HL-60/S4 treated with phorbol 12-myristate 13-acetate at 8.2 ng/mL for 4 days and 3 days (cell line): ENCODE measurements around the gene PTPRM.

Source experiments
- in situ Hi-C: fragments of 300-500 bp; cut with MboI; formaldehyde crosslinking; loops from 2 replicates; pipeline ENCODE4 v1.15.0; 2022; ENCODE audit warnings: low sequenced_read_pairs

The PTPRM gene

GRCh38 chr18:7840411-7840810, 273.3 kb downstream of the PTPRM start:
- in situ Hi-C loops = no loop called here

- in situ Hi-C loops = no loop called here
These were observed 276.9 kb downstream of the PTPRM start for GRCh38 chr18:7844017-7844416.

GRCh38 chr18:7844418-7844817, 277.3 kb downstream of the PTPRM start:
- in situ Hi-C loops = no loop called here

- in situ Hi-C loops = no loop called here
These were observed 279.2 kb downstream of the PTPRM start for GRCh38 chr18:7846335-7846734.

- in situ Hi-C loops = no loop called here
These were observed 280.4 kb downstream of the PTPRM start for GRCh38 chr18:7847357-7848053.

GRCh38 chr18:7848054-7848412, 280.9 kb downstream of the PTPRM start:
- in situ Hi-C loops = no loop called here

GRCh38 chr18:7850446-7850845, 283.3 kb downstream of the PTPRM start:
- in situ Hi-C loops = no loop called here

- in situ Hi-C loops = no loop called here
These were observed 287.9 kb downstream of the PTPRM start for GRCh38 chr18:7855028-7855427.

GRCh38 chr18:7855671-7856070, 288.6 kb downstream of the PTPRM start:
- in situ Hi-C loops = no loop called here

GRCh38 chr18:7856116-7856515, 289.0 kb downstream of the PTPRM start:
- in situ Hi-C loops = no loop called here

GRCh38 chr18:7856733-7857132, 289.6 kb downstream of the PTPRM start:
- in situ Hi-C loops = no loop called here

- in situ Hi-C loops = no loop called here
These were observed 290.4 kb downstream of the PTPRM start for GRCh38 chr18:7857562-7857961.

GRCh38 chr18:7859122-7859521, 292.0 kb downstream of the PTPRM start:
- in situ Hi-C loops = no loop called here

GRCh38 chr18:7870266-7870665, 303.1 kb downstream of the PTPRM start:
- in situ Hi-C loops = no loop called here

- in situ Hi-C loops = no loop called here
These were observed 303.7 kb downstream of the PTPRM start for GRCh38 chr18:7870855-7871254.

GRCh38 chr18:7871560-7872456, 304.7 kb downstream of the PTPRM start:
- in situ Hi-C loops = no loop called here

GRCh38 chr18:7872569-7872968, 305.5 kb downstream of the PTPRM start:
- in situ Hi-C loops = no loop called here

- in situ Hi-C loops = no loop called here
These were observed 306.2 kb downstream of the PTPRM start for GRCh38 chr18:7873316-7873715.

- in situ Hi-C loops = no loop called here
These were observed 309.4 kb downstream of the PTPRM start for GRCh38 chr18:7876354-7877104.

- in situ Hi-C loops = no loop called here
These were observed 310.5 kb downstream of the PTPRM start for GRCh38 chr18:7877609-7878008.
